HG02885 (cell line): Measurements from ENCODE around the gene BHLHE40.

Source experiments
- ATAC-seq: cut with Tn5 transposase; IDR thresholded peaks from one replicate; pipeline ENCODE4 v1.9.1; 2021; ENCODE audit warnings: mild to moderate bottlenecking; ENCODE audit not compliant: unreplicated experiment, poor library complexity

Gene BHLHE40

GRCh38 chr3:4982773-4983738, 3.8 kb downstream of the BHLHE40 start:
- no peak for ATAC-seq

- peak; percentile 56 for ATAC-seq
Measured at GRCh38 chr3:4983739-4984510, 4.7 kb downstream of the BHLHE40 start.

- ATAC-seq = no peak
Measured at GRCh38 chr3:4984511-4984864, 5.3 kb downstream of the BHLHE40 start.

- no peak for ATAC-seq
Measured at GRCh38 chr3:4985330-4986174, 6.3 kb downstream of the BHLHE40 start.

GRCh38 chr3:4986175-4986781, 7.0 kb downstream of the BHLHE40 start:
- peak; percentile 27 for ATAC-seq

GRCh38 chr3:4986782-4987537, 7.7 kb downstream of the BHLHE40 start:
- peak; percentile 60 for ATAC-seq

GRCh38 chr3:4987538-4988296, 8.5 kb downstream of the BHLHE40 start:
- no peak for ATAC-seq

- ATAC-seq = no peak
Measured at GRCh38 chr3:4988983-4989834, 10.0 kb downstream of the BHLHE40 start.

GRCh38 chr3:4990069-4990468, 10.8 kb downstream of the BHLHE40 start:
- no peak for ATAC-seq

- ATAC-seq = no peak
Measured at GRCh38 chr3:4992118-4992517, 12.9 kb downstream of the BHLHE40 start.

- ATAC-seq = no peak
Measured at GRCh38 chr3:4993276-4994143, 14.3 kb downstream of the BHLHE40 start.

- peak; percentile 43 for ATAC-seq
Measured at GRCh38 chr3:4994144-4994730, 15.0 kb downstream of the BHLHE40 start.

- peak; percentile 41 for ATAC-seq
Measured at GRCh38 chr3:4994823-4995499, 15.7 kb downstream of the BHLHE40 start.

- ATAC-seq = no peak
Measured at GRCh38 chr3:4995500-4996053, 16.3 kb downstream of the BHLHE40 start.

GRCh38 chr3:4996223-4996765, 17.1 kb downstream of the BHLHE40 start:
- ATAC-seq = no peak
